Lung (tissue), 12 donors: Measurements from ENCODE around the gene BCL2. TPM values are rescaled to one million over a fixed set of nuclear protein-coding genes. Genes with fewer than 3 reads are reported as not detected.

ENCODE experiments used
- ATAC-seq: fragments of 200-7000 bp; cut with Tn5 transposase; one replicate; pipeline ENCODE4 v1.9.1; 2020; ENCODE audit warnings: moderate number of reproducible peaks; ENCODE audit not compliant: insufficient read depth, low FRiP score
- DNase-seq, 3 donors: peaks; one replicate each; pipeline ENCODE4 v3.0.0-alpha.2; 2013 to 2017
- H3K27ac ChIP-seq, 2 donors: one replicate each; pipeline ENCODE4 v1.5.1; 2013; ENCODE audit warnings: mild to moderate bottlenecking in 2 of 2, moderate library complexity in 2 of 2, control low read depth in 1 of 2, inconsistent platforms in 1 of 2, low read depth in 1 of 2, low read length in 1 of 2
- H3K27me3 ChIP-seq, 3 donors: one replicate each; pipeline ENCODE4 v1.5.1; 2013; ENCODE audit warnings: low read length in 2 of 3; ENCODE audit not compliant: control insufficient read depth in 3 of 3, insufficient read depth in 3 of 3
- H3K36me3 ChIP-seq, 4 donors: one replicate each; pipeline ENCODE4 v1.5.1; 2013; ENCODE audit warnings: low read length in 4 of 4, mild to moderate bottlenecking in 1 of 4, moderate library complexity in 1 of 4; ENCODE audit not compliant: control insufficient read depth in 4 of 4, insufficient read depth in 4 of 4
- H3K4me1 ChIP-seq, 5 donors: one replicate each; pipeline ENCODE4 v1.5.1; 2013; ENCODE audit warnings: low read length in 5 of 5, mild to moderate bottlenecking in 2 of 5, moderate library complexity in 1 of 5; ENCODE audit not compliant: control insufficient read depth in 5 of 5, insufficient read depth in 5 of 5
- H3K4me3 ChIP-seq: one replicate; pipeline ENCODE4 v1.5.1; 2013; ENCODE audit warnings: mild to moderate bottlenecking, control low read depth, moderate library complexity
- H3K9ac ChIP-seq, 2 donors: one replicate each; pipeline ENCODE4 v1.5.1; 2013; ENCODE audit warnings: low read length in 2 of 2, control low read depth in 1 of 2; ENCODE audit not compliant: insufficient read depth in 1 of 2
- H3K9me3 ChIP-seq, 4 donors: one replicate each; pipeline ENCODE4 v1.5.1; 2013; ENCODE audit warnings: low read length in 3 of 4, mild to moderate bottlenecking in 1 of 4, moderate library complexity in 1 of 4; ENCODE audit not compliant: control insufficient read depth in 4 of 4, insufficient read depth in 3 of 4
- CTCF ChIP-seq: IDR thresholded peaks from 2 replicates; pipeline ENCODE4 v1.5.1; 2012; ENCODE audit warnings: mild to moderate bottlenecking; ENCODE audit errors: control extremely low read depth, extremely low read depth
- WGBS, 2 donors: extraction: QIAGEN DNeasy Blood & Tissue Kit; methylation state at CpG; one replicate each; pipeline ENCODE4 v1.1.7; 2013; 5-methylcytosine and 5-hydroxymethylcytosine counted together
- polyA plus RNA-seq, 2 donors: library from polyadenylated mRNA; stranded (reverse); fragments of 200-250 nt; gene quantifications; one replicate each; pipeline ENCODE4 v1.2.1, GENCODE V29; 2013
- total RNA-seq, 2 donors: library from RNA; depleted of rRNA in 1 of 2; stranded (reverse); fragments of >200 nt in 1 of 2; gene quantifications; one replicate each; pipeline ENCODE4 v1.2.1, GENCODE V29; 2014 to 2021
- donor health status: control.
- donor health status: control.
- donor health status: Bipolar disorder and iron deficiency.
- donor health status: healthy.
- donor health status: DM: yes; HTN: yes; CAD: no.

BCL2 gene
- total and polyA plus RNA-seq, 4 donors = 1.5 to 30.9 (median 5.3) TPM

- Histone ChIP-seq H3K4me3 (no peak overlapping the region), H3K27ac (no peak overlapping the region), H3K36me3 (no peaks in the 10 kb centered on the region), H3K9me3 (no peaks in the 10 kb centered on the region), H3K27me3 (no peaks in the 10 kb centered on the region), H3K9ac (no peak overlapping the region), H3K4me1 (peaks cover 0 to 45% (median 15%) of the 10 kb centered on the region in 5 donors)
- ATAC-seq (no peak), DNase-seq (peak; percentile 56 to 80 (median 71))
- no peak for TF ChIP-seq CTCF
- WGBS, 2 donors = 78 to 82% methylated on average over 25 of the region's 25 CpGs
These were observed 141.4 kb downstream of the BCL2 start for GRCh38 chr18:63177919-63178821.

DNA sequence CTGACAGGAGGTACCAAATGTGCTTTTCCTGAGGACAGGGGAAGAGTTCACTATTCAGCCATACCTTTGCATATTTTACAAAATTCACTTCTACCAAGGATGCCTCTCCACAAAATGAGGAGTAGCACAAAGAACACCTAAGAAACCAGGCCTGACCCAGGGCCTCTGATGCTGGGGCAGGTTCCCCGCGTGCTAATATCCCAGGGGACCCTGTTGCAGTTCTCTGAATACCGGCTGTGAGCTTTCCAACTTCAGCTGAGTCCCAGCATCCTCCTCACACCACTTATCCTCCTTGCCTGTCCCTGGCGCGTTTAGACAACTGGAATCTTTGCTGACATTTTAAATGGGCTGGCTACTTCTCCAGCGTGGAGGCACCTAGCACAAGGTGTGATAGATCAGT, 142.3 kb downstream of the BCL2 start:
- no peak for TF ChIP-seq CTCF
- no peaks in the 10 kb centered on the region for H3K36me3 ChIP-seq
- no peak for ATAC-seq
- 90 to 92% methylated on average over 6 of the region's 6 CpGs for WGBS, 2 donors
- H3K9me3 ChIP-seq = no peaks in the 10 kb centered on the region
- DNase-seq = no peak
- peaks cover 0 to 36% (median 10%) of the 10 kb centered on the region in 5 donors for H3K4me1 ChIP-seq
- no peaks in the 10 kb centered on the region for H3K27me3 ChIP-seq
- no peak overlapping the region for H3K9ac ChIP-seq
- H3K27ac ChIP-seq = no peak overlapping the region
- H3K4me3 ChIP-seq = no peak overlapping the region

DNA sequence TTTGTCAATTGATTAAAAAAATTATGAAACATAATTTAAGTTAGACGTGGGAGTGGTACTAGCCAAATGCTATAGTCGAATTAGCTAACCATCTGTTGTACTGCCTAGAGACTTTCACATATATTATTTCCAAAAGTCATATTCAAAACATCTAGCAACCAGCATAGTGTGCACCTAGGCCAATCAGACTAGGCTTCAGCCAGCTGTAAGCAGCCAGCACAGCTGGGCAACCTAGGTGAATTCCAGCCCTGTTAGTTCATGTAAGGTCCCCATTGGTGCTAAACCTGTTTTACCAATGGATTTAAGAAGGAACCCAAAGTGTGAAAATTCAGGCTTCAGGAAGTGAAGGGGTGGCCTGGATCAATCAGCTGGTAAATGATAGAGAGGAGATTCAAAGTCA, 144.3 kb downstream of the BCL2 start:
- H3K9ac ChIP-seq = no peak overlapping the region
- H3K27ac ChIP-seq = no peak overlapping the region
- H3K27me3 ChIP-seq = no peaks in the 10 kb centered on the region
- TF ChIP-seq CTCF = no peak
- no peaks in the 10 kb centered on the region for H3K36me3 ChIP-seq
- DNase-seq (no peak), ATAC-seq (no peak)
- 93 to 94% methylated on average over 2 of the region's 2 CpGs for WGBS, 2 donors
- no peak overlapping the region for H3K4me3 ChIP-seq
- no peaks in the 10 kb centered on the region for H3K9me3 ChIP-seq
- H3K4me1 ChIP-seq = peaks cover 0 to 28% (median 8%) of the 10 kb centered on the region in 5 donors
